ENCODE measurements around the gene KRT23.

Gene KRT23

GRCh38 chr17:40937384-40937819 lies at the start of gene KRT23:
KRT23 (minus strand) TSS chr17:40937646; CDS start chr17:40936603, 1,043 bp downstream.
- no peak for DNase-seq (ENCODE audit: low read depth, low spot score)

- no peak for DNase-seq (ENCODE audit: low read depth, low spot score)
Measured at GRCh38 chr17:40986920-40987319, 49.5 kb upstream of the KRT23 start.

GRCh38 chr17:40984226-40984625 lies 46.8 kb upstream of the KRT23 start, which contains the start of gene KRT40:
KRT40 (minus strand) TSS chr17:40984326; CDS start chr17:40984273, 53 bp downstream.
- no peak for DNase-seq (ENCODE audit: low read depth, low spot score)

GRCh38 chr17:40981115-40981514 lies 43.7 kb upstream of the KRT23 start:
- DNase-seq (ENCODE audit: low read depth, low spot score), result no peak

- DNase-seq (ENCODE audit: low read depth, low spot score), result no peak
Measured at GRCh38 chr17:40980596-40980995, 43.1 kb upstream of the KRT23 start.

GRCh38 chr17:40980117-40980516 lies 42.7 kb upstream of the KRT23 start:
- no peak for DNase-seq (ENCODE audit: low read depth, low spot score)

- DNase-seq (ENCODE audit: low read depth, low spot score), result no peak
Measured at GRCh38 chr17:40978575-40979151, 41.2 kb upstream of the KRT23 start.

- no peak for DNase-seq (ENCODE audit: low read depth, low spot score)
Measured at GRCh38 chr17:40975516-40975915, 38.1 kb upstream of the KRT23 start.

GRCh38 chr17:40974366-40974765 lies 36.9 kb upstream of the KRT23 start:
- DNase-seq (ENCODE audit: low read depth, low spot score), result no peak

GRCh38 chr17:40967582-40967981 lies 30.1 kb upstream of the KRT23 start:
- DNase-seq (ENCODE audit: low read depth, low spot score), result no peak

- no peak for DNase-seq (ENCODE audit: low read depth, low spot score)
Measured at GRCh38 chr17:40966848-40967247, 29.4 kb upstream of the KRT23 start, which contains the start of gene KRT39. KRT39 (minus strand) TSS chr17:40966948; CDS start chr17:40966856, 92 bp downstream.

- DNase-seq (ENCODE audit: low read depth, low spot score), result no peak
Measured at GRCh38 chr17:40963838-40964237, 26.4 kb upstream of the KRT23 start.

- DNase-seq (ENCODE audit: low read depth, low spot score), result no peak
Measured at GRCh38 chr17:40962059-40962561, 24.7 kb upstream of the KRT23 start.

- DNase-seq (ENCODE audit: low read depth, low spot score), result no peak
Measured at GRCh38 chr17:40961591-40961990, 24.1 kb upstream of the KRT23 start.

GRCh38 chr17:40960144-40960543 lies 22.7 kb upstream of the KRT23 start:
- no peak for DNase-seq (ENCODE audit: low read depth, low spot score)

GRCh38 chr17:40958086-40958953 lies 20.9 kb upstream of the KRT23 start:
- DNase-seq (ENCODE audit: low read depth, low spot score), result no peak

- no peak for DNase-seq (ENCODE audit: low read depth, low spot score)
Measured at GRCh38 chr17:40956401-40957254, 19.2 kb upstream of the KRT23 start.

GRCh38 chr17:40953881-40954280 lies 16.4 kb upstream of the KRT23 start:
- DNase-seq (ENCODE audit: low read depth, low spot score), result no peak

- DNase-seq (ENCODE audit: low read depth, low spot score), result no peak
Measured at GRCh38 chr17:40952661-40953060, 15.2 kb upstream of the KRT23 start.

GRCh38 chr17:40952154-40952553 lies 14.7 kb upstream of the KRT23 start:
- DNase-seq (ENCODE audit: low read depth, low spot score), result no peak

GRCh38 chr17:40951011-40951622 lies 13.7 kb upstream of the KRT23 start:
- no peak for DNase-seq (ENCODE audit: low read depth, low spot score)
